GM19239 (cell line): ENCODE measurements around the gene BNIP1.

Experiments used
- DNase-seq: peaks from one replicate; pipeline ENCODE4 v3.0.0; 2011; ENCODE audit warnings: low spot score; ENCODE audit not compliant: insufficient read length
- FAIRE-seq: peaks from 2 replicates; lab custom pipeline; 2011; peaks lifted over from hg19 to GRCh38; lab: Jason Lieb, UNC

Gene BNIP1

DNA sequence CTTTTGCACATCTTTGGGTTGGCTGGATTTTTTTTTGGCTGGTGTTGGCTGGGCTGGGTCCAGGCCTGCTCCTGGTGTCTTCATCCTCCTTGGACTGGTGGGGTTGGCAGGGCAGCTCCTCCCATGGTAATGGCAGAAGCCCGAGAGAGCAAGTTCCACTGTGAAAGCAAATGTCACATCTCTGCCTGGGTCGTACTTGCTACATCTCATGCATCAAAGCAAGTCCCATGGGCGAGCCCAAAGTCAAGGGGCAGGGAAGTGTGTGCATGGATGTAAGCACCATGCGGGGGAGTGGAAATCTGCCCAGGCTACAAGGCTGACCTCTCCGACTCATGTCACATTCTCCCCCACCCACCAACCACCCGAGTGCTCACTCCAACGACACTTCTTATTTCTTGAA is 64.0 kb downstream of the BNIP1 start:
- DNase-seq = no peak
- no peak for FAIRE-seq

GRCh38 chr5:173210877-173211276 is 66.5 kb downstream of the BNIP1 start:
- FAIRE-seq (no peak), DNase-seq (no peak)

GRCh38 chr5:173211284-173211683 is 67.0 kb downstream of the BNIP1 start:
- DNase-seq (no peak), FAIRE-seq (no peak)

- FAIRE-seq (no peak), DNase-seq (no peak)
Measured at GRCh38 chr5:173213236-173213933, 69.1 kb downstream of the BNIP1 start.
